Central memory CD8-positive, alpha-beta T cell (primary cell): ENCODE data around the gene CCDC190.
"Not testable (repeated sequence)": the region's sequence is repeated elsewhere in the genome, so short reads cannot be mapped to it uniquely, and the experiment has no call there.

Source experiments
- ATAC-seq: fragments of 150-1000 bp; cut with Tn5 transposase; replicated peaks from 2 replicates; pipeline ENCODE4 v1.10.0; 2022; ENCODE audit warnings: mild to moderate bottlenecking, moderate FRiP score, moderate number of reproducible peaks; ENCODE audit not compliant: poor library complexity, severe bottlenecking; ENCODE audit errors: extremely low read depth
- DNase-seq, 2 donors: peaks; one replicate each; pipeline ENCODE4 v3.0.0; 2021; ENCODE audit warnings: low spot score in 2 of 2
- H3K27ac Mint-ChIP-seq: one replicate; pipeline ENCODE4 v1.8.0; 2022; ENCODE audit warnings: low read depth, mild to moderate bottlenecking, moderate library complexity, mixed read lengths
- H3K27me3 Mint-ChIP-seq: one replicate; pipeline ENCODE4 v1.8.0; 2022; ENCODE audit warnings: mixed read lengths
- H3K36me3 Mint-ChIP-seq: one replicate; pipeline ENCODE4 v1.8.0; 2022; ENCODE audit warnings: mild to moderate bottlenecking, moderate library complexity, mixed read lengths; ENCODE audit not compliant: insufficient read depth
- H3K4me1 Mint-ChIP-seq: one replicate; pipeline ENCODE4 v1.8.0; 2022; ENCODE audit warnings: mixed read lengths
- H3K4me3 Mint-ChIP-seq: one replicate; pipeline ENCODE4 v1.8.0; 2022; ENCODE audit warnings: mild to moderate bottlenecking, moderate library complexity, mixed read lengths
- H3K9me3 Mint-ChIP-seq: one replicate; pipeline ENCODE4 v1.8.0; 2022; ENCODE audit warnings: mixed read lengths

Gene CCDC190

GRCh38 chr1:162818136-162818535 lies 42.8 kb downstream of the CCDC190 start:
- ATAC-seq, H3K4me3 Mint-ChIP-seq, H3K27me3 Mint-ChIP-seq, H3K9me3 Mint-ChIP-seq, H3K27ac Mint-ChIP-seq, DNase-seq, H3K36me3 Mint-ChIP-seq: not testable (repeated sequence)
- H3K4me1 Mint-ChIP-seq, result peaks cover 15% of the 10 kb centered on the region

- H3K4me1 Mint-ChIP-seq, H3K9me3 Mint-ChIP-seq, H3K27ac Mint-ChIP-seq, DNase-seq, H3K27me3 Mint-ChIP-seq, ATAC-seq, H3K4me3 Mint-ChIP-seq: not testable (repeated sequence)
- H3K36me3 Mint-ChIP-seq, result peaks cover 11% of the 10 kb centered on the region
Measured at GRCh38 chr1:162812357-162812756, 48.6 kb downstream of the CCDC190 start.

GRCh38 chr1:162807503-162807902 lies 53.5 kb downstream of the CCDC190 start:
- not testable (repeated sequence) for H3K9me3 Mint-ChIP-seq, DNase-seq, H3K27ac Mint-ChIP-seq, ATAC-seq, H3K4me1 Mint-ChIP-seq, H3K27me3 Mint-ChIP-seq, H3K4me3 Mint-ChIP-seq
- H3K36me3 Mint-ChIP-seq, result peaks cover 39% of the 10 kb centered on the region
